Stromal cell of bone marrow (primary cell): Measurements from ENCODE around the gene DNASE1L1.
A peak's percentile ranks its signal among the peaks of the same experiment; 100 is the strongest.

ENCODE experiments used
- DNase-seq: peaks from one replicate; pipeline ENCODE4 v3.0.0-alpha.2; 2012; ENCODE audit warnings: low read depth

The DNASE1L1 gene

GRCh38 chrX:154382483-154383069, 26.5 kb downstream of the DNASE1L1 start:
- DNase-seq = no peak

DNA sequence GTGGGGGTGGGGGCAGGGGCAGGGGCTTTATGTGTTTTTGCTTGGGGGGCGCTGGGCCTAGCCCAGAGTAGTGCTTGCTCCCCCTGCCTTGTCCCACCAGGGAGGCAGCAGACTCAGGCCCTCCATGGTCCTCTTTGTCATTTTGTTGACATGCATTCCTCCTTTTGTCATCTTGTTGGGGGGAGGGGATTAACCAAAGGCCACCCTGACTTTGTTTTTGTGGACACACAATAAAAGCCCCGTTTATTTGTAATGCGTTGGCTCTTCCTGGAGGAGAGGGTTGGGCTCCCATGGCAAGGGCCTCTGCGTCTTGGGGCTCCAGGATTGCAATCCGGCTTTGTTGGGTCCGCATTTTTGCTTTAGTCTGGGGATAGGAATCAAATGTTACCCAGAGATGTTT, 27.8 kb downstream of the DNASE1L1 start:
- DNase-seq = no peak

DNA sequence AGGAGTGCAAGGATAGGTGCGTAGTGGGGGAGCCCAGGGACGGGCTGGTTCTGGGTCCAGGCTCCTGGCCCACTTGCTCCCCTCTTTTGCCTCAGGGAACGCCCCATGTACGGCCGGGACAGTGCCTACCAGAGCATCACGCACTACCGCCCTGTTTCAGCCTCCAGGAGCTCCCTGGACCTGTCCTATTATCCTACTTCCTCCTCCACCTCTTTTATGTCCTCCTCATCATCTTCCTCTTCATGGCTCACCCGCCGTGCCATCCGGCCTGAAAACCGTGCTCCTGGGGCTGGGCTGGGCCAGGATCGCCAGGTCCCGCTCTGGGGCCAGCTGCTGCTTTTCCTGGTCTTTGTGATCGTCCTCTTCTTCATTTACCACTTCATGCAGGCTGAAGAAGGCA, 28.3 kb downstream of the DNASE1L1 start:
- no peak for DNase-seq

- DNase-seq = no peak
These were observed 28.9 kb downstream of the DNASE1L1 start for GRCh38 chrX:154380153-154380552.

DNA sequence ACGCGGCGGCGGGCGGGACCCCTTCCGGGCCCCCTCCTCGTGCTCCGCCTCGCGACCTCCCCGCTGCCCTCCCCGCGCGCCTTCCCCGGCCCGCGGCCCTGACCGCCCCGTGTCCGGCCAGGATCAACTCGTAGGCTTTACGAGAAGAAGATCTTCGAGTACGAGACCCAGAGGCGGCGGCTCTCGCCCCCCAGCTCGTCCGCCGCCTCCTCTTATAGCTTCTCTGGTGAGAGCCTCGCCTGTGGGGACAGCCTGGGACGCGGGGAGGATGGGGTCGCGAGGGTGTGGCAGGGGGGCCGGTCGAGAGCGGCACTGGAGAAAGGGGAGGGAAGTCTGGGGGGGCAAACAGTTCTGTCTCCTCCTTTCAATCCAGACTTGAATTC, 29.5 kb downstream of the DNASE1L1 start:
- no peak for DNase-seq

DNA sequence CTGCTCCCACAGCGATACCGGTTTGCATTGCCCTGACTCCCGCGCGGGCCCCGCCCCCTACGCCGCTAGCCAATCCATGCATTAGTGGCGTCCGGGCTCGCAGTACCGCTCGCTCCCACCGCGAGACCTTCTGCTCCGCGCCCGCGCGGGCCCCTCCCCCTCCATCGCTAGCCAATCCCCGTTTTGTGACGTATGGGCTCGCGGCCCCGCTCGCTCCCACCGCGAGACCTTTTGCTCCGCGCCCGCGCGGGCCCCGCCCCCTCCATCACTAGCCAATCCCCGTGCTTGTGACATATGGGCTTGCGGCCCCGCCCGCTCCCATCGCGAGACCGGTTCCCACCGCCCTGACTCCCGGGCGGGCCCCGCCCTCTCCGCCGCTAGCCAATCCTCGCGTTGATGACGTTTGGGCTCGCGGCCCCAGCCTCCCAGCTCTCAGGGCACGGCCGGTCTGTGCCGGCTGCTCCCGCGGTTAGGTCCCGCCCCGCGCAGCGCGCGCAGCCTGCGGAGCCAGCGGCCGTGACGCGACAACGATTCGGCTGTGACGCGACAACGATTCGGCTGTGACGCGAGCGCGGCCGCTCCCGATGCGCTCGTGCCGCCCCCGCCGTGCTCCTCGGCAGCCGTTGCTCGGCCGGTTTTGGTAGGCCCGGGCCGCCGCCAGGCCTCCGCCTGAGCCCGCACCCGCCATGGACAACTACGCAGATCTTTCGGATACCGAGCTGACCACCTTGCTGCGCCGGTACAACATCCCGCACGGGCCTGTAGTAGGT, 30.1 kb downstream of the DNASE1L1 start, which contains the start of gene EMD:
EMD (plus strand) TSS at position 497 of the 770 bp plus-strand sequence; CDS start at position 687, 190 bp downstream.
- DNase-seq = peak; percentile 94

- DNase-seq = no peak
These were observed 30.8 kb downstream of the DNASE1L1 start for GRCh38 chrX:154378059-154378798.

DNA sequence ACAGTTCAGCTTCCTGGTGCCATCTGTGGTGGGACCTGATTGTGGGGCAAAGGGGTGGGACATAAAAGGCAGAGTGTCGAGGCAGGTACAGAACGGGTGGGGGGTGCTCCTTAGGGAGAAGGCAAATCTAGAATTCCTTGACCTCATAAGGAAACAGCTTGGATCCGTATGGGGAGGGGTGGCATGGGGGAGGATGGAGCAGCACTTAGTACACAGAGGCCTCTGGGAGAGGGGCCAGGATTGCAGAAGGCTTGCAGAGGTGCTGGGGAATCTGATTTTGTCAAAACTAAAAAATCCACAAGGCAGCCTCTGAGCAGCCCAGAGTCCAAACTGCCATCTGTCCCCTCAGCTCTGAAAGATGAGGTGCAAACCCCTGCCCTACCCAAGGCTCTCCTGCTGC, 32.3 kb downstream of the DNASE1L1 start:
- no peak for DNase-seq

- no peak for DNase-seq
These were observed 33.9 kb downstream of the DNASE1L1 start for GRCh38 chrX:154375156-154375504.

GRCh38 chrX:154374313-154375155, 34.5 kb downstream of the DNASE1L1 start, which contains the start of gene FLNA:
Gene FLNA (minus strand): TSS chrX:154374634. CDS start chrX:154371245, 3,389 bp downstream.
- no peak for DNase-seq

DNA sequence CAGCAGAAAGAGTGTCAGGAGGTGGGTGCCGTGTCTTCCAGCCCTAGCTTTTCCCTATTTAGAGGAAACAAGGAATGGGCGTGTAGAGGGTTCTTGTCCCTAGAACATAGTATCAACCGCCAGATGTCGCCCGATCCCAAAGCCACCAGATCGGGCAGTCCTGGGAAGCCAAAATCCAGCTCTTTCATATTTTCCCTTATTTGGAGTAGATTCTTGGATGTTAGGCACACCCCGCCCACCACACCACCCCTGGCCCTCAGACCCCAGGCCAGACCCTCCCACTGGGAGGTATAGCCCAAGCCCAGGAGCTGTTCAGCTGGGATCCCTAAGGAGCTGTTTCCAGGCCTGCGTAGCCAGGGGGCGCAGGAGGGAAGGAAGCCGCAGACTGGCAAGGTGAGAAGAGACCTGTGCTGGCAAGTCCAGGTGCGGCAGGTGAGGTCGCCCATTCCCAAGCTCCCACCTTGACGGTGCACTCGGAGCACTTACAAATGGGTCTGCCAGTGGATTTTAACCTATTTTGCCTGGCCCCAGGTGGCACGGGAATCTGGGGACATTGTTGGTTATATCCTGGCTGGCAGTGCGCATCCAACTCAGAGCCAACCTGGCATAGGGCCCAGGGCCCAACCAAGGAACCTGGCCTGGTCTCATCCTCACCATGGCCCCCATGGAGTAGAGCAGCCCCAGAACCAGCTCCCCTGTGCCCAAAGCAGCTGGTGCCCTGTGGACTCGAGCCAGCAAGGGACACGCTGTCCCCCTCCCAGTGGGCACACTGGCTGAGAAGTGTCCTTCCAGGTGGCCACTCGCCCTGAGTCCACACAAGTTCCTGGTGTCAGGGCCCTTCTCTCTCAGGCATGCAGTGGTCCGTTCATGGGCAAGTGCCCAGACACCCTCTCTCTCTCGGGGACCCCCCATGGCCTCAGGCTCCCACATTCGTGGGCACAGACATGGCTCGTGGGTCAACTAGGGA, 35.4 kb downstream of the DNASE1L1 start:
- DNase-seq = peak; percentile 50

DNA sequence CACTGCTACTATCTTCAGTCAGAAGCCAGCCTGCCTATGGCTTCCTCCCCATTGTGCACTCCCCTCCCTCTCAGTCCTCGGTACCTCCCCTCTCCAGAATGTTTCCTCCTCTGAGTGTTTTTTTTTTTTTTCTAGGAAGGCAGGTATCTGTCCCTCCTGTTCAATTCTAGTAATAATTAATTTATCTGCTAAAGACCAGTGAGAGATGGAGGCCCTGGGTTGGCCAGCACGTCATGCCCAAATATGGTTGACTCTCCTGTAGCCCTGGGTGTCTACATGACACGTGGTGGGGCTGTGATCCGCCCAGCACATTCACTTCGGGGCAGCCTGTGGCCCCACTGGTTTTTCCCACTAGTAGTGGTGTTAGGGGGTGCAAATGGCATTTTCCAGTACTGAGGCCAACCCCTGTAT, 36.4 kb downstream of the DNASE1L1 start:
- DNase-seq = no peak

GRCh38 chrX:154371789-154372300, 37.2 kb downstream of the DNASE1L1 start:
- no peak for DNase-seq

GRCh38 chrX:154371017-154371788, 37.9 kb downstream of the DNASE1L1 start:
- peak; percentile 88 for DNase-seq

GRCh38 chrX:154370300-154371016, 38.6 kb downstream of the DNASE1L1 start:
- no peak for DNase-seq

GRCh38 chrX:154369449-154370299, 39.4 kb downstream of the DNASE1L1 start:
- DNase-seq = peak; percentile 90

- DNase-seq = peak; percentile 87
These were observed 40.2 kb downstream of the DNASE1L1 start for GRCh38 chrX:154368630-154369448.
